HG03175 (cell line): Measurements from ENCODE around the gene TRIM67.

Source experiments
- ATAC-seq: cut with Tn5 transposase; IDR thresholded peaks from one replicate; pipeline ENCODE4 v1.9.1; 2021; ENCODE audit warnings: mild to moderate bottlenecking, moderate library complexity; ENCODE audit not compliant: unreplicated experiment

Gene TRIM67

DNA sequence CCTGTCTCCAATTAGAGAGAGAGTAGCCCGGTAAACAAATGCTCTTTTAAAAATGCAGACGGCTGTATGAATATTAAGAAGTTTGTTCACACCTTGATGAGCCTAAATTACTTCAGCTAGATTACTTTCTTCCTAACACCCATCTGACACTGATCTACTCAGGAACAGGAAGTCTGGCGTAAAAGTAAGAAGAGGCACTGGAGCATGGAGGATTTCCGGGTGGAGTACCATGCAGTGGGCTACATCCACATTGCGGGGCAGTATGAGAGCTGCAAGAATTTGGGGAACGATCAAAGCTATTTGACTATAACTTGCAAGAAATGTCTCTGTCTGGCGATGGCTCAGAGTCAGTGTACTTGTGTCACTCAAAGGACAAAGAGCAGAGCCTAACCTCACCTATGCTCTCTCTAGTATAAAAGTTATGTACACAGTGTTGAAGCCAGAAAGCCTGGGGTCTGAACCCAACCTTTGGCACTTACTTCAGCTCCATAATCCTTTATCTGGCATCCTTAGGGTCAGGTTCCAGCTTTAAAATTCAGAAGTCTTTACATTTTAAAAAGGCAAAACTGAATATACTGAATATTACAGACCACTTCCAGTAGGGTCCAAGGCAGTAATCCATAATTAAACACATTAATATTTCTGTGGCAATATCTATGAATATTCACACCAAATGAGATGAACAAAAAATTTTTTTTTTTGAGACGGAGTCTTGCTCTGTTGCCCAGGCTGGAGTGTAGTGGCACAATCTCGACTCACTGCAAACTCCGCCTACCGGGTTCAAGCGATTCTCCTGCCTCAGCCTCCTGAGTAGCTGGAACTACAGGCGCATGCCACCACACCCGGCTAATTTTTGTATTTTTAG, 71.2 kb downstream of the TRIM67 start:
- peak; percentile 77 for ATAC-seq

DNA sequence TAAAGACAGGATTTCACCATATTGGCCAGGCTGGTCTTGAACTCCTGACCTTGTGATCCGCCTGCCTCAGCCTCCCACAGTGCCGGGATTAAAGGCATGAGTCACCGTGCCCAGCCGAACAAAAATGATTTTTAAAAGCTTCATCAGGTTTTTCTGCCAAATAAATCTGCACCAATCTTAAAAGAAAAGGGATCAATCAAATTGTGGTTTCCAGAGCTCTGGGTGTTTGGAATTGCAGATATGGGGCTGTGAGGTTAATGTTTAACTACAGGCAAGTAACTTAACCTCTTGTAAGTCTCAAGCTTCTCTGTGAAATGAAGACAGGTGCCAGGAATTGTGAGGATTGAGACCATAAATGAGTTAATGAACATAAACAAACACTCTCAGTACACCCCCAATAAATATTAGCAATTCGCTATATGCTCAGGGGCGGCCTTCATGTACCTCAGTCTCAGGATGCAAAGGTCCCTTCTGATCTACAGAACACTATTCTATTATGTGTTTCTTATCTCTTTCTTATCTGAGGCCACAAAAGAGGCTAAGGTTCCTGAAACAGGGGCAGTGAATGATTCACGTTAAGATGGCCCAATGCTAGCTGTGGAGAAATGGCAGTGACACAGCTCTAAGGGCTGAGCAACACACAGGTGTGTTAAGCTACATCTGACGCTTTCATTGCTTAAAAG, 72.0 kb downstream of the TRIM67 start:
- ATAC-seq, result no peak

DNA sequence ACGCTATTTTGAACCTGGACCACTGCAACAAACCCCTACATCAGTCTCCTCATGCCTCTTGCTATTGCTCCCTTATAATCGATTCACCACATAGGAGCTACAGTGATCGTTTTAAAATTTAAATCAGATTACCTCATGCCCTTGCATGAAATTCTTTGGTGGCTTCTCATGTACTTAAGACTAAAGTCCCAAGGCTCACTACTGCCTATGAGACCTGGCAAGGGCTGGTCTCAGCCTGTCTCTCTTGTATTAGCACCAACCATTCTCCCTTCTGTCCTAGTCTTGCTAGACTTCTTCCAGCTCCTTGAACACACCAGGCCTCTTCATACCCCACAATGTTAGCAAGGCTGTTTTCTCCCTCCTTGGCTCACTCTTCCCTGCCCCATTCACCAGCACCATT, 72.6 kb downstream of the TRIM67 start:
- ATAC-seq, result no peak

DNA sequence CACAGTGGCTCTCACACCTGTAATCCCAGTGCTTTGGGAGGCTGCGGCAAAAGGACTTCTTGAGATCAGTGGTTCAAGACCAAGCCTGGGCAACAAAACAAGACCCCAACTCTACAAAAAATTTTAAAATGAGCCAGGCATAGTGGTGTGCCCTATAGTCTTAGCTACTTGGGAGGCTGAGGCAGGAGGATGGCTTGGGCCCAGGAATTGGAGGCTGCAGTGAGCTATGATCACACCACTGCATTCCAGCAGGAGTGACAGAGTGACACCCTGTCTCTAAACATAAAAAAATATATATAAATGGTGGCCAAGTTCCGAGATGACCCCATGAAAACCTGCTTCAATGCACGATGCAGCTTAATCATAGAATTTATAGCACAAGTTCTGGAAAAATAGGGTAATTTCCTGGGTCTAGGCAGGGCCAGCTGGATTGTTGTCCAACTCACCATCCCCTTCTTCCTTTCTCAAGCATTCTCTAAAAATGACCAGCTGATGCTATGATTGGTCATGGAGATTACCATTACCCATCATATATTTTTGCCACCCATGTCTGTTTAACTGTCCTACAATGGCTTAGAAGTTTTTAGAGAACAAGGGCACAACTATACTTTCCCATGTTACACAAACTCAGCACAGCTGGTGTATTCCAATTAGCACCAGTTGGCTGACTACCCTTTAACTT, 73.8 kb downstream of the TRIM67 start:
- ATAC-seq, result no peak

DNA sequence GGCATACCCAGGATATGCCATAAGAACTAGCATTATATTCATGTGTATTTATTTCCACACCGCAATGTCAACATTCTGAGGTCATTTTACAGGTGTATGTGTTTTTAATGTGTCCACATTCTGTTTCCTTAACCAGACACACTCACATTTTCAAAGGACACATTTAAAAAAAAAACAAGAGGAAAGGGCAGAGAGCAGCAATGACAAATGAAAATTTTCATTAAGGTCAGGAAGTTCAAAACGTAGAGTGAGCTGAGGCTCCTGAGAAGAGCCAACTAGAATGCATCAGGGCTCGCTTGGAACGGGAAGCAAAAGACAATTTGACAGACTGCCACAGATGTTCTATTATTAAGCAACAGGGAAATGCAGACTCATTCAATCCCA, 74.3 kb downstream of the TRIM67 start:
- ATAC-seq, result no peak

DNA sequence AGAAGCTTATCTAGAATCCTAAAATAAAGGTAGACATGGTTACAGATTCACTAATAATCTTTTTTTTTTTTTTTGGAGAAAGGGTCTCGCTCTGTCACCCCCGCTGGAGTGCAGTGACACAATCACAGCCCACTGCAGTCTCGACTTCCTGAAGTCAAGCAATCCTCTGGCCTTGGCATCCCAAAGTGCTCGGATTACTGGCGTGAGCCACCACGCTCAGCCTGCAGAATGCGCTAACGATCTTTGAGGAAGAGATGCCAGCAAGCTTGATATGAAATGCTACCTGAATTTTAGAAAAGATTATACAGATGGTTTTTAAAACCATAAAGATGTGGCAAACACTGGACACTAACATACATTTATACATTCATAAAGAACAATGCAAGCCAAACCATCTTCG, 75.1 kb downstream of the TRIM67 start:
- ATAC-seq, result no peak

DNA sequence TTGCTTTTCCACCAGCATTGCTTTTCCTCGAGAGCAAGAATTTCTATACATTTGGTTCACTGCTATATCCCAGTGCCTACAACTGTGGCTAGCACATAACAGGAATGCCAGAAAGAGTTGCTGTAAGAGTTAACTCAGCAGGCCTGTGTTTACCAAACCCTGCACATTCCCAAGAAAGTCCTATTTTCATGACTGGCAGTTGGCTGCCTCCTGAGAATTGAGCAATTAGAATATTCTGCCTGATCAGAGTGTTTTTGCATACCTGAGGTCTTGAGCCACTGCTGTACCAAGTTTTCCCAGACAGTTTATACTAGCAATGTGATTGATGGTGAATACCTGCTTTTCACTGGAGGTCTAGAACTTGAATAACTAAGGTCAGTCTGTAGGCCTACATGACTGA, 76.4 kb downstream of the TRIM67 start:
- ATAC-seq, result no peak

DNA sequence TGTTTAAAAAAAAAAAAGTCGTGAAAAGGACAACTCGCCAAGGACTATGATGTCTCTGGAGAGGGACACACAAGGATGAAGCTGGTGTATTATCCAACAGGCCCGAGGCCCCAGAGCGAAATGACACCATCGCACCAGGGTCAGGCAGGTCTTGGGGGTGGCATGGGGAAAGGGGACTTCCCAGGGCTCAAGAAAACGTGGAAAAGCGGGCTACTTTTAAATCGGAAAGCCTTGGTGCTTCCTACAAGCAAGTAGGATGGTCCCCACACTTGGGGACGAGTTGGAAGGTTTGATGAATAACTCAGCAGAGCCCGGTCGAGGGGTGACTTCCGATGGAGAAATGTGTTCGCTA, 78.6 kb downstream of the TRIM67 start:
- no peak for ATAC-seq

DNA sequence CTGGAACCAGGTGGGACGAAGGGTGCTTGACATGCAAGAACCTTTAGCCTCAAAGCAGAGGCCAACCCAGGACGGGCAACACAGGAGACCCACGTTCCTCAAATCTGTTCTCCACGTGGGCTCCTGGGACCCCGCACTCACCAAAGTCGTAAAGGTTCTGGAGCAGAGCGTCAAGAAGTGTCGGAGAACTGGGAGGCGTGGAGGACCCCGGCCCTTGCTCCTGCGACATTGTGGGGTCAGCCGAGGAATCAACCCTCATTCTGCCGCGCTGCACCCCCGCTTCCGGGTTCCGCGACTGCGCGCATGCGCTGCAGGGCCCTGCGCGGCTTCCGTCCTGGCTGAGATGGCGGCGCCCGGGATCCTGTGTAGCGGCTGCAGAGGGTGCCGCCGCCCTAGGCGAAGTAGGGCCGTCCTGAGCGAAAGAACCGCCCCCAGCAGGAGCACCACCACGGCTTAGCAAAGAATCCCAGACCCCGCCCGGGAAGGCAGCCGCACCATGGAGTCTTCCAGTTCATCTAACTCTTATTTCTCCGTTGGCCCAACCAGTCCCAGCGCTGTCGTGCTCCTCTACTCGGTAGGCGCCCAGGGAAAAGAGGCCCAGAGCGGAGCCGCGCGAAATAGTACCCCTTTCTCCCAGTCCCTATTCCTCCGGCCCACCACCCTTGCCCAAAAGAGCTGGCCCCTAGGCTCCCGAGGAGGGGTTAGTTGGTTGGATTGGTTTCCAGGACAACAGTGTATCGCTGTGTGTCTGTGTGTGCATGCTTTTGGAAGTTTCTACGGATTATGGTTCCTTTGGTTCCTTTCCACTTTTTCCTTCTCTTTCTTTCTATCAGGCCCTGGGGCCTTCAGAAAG, 79.3 kb downstream of the TRIM67 start, which contains the start of gene GNPAT:
Gene GNPAT (plus strand): TSS at position 330 of the 853 bp plus-strand sequence. CDS start 167 bp downstream, at position 497.
- peak; percentile 96 for ATAC-seq

DNA sequence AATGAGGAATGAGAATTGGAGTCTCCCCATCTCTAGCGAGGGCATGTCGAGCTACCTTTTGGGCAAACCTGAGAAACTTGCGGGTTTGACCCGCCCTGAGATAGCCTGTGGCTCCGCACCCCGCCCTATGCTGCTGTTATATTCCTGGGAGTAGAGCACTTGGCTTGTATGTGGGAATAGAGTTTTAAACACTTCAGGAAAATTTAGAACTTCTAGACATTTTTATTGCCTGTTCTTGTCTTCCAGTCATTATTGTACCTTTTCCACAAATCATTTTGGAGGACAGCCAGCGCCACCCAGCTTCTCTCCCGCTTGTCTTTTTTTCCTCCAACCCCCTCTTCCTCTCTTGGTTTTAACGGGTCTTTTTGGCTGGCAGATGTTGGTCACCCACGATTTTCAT, 79.9 kb downstream of the TRIM67 start:
- ATAC-seq, result no peak

DNA sequence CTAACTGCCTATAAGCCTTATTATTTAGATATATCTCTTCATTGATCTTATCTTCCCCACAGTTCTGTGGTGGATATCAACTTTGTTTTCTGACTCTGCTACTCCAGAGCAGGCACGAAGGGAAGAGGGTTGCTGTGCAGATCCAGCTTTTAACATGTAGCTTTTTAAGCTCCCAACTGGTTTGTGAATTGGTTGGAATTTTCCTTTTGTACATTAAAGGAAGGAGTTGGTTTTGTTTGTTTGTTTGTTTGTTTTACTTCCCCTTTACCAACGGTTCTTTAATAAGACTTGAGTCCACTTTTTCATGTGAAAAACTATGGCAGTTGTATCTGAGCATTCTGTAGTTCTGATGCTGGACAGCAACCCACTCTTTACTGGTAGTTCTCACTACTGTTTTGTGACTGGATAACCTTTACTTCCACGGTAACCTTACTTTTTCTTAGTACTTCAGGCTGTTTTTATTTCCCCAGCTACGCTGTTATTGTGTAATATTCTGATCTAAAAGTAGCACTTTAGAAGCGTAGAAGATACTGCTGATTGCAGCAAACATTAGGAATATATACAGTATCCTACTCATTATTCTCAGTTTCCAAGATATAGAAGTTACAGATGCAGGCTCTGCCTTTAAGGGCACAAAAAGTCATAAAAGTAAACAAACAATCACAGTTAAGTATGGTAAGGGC, 80.8 kb downstream of the TRIM67 start:
- no peak for ATAC-seq

DNA sequence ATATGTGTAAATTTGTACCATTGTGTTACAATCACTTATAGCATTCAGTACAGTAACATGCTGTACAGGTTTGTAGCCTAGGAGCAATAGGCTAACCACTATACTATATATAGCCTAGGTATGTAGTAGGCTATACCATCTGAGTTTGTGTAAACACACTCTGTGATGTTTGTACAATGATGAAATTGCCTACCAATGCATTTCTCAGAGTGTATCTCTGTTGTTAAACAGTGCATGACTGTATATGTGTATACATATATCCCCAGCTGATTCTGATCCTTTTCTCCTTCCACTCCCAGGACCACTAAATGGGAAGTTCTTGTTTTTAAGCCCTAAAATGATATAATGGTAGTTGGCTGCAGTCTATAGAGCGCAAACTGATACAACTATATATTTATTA, 86.9 kb downstream of the TRIM67 start:
- ATAC-seq, result no peak

DNA sequence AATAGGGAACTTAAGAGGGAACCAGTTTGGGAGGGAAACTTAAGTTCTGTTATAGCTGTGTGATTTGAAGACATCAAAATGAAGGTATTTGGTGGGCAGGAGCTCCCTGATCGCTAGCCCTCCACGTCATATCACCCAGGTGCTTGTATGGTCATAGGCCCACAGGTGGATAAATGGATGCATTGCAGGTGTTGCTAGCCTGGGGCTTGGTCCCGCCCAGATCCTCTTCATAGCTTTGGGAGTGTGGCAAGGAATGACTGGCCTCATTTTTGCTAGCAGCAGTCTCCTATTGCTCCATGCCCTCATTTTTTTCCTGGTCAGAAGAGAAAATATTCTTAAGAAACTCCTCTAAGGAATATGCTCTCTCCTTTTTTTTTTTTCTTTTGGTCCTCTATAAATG, 90.5 kb downstream of the TRIM67 start:
- no peak for ATAC-seq

DNA sequence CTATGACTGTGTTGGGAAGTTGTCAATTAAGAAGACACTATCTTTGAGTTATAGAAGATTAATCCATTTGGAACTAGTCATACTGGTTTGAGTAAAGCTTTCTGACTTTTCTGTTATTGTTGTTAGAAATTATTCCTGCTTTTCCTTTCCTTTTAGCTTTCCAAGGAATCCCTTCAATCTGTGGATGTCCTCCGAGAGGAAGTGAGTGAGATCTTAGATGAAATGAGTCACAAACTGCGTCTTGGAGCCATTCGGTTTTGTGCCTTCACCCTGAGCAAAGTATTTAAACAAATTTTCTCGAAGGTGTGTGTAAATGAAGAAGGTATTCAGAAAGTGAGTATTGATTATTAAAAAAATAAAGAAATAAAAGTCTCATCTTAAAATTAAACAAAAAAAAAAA, 98.5 kb downstream of the TRIM67 start:
- no peak for ATAC-seq

DNA sequence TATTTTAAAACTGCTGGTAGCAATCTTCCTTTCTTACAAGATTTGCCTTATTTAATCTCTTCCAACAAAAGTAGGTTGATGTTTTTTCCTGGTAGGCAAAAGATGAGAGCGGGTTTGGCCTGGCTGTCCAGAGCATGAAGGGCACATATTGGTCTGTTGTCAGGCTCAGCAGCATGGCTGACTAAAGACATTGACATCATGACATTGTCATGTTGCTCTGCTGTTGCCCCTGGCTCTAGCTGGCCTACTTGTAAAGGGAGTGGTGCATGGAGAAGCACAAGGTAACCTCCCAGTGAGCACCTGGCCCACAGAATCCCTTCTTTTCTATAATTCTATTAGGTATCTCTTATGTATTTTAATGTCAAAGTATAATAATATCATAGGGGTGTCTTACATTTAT, 102.8 kb downstream of the TRIM67 start:
- ATAC-seq, result no peak

DNA sequence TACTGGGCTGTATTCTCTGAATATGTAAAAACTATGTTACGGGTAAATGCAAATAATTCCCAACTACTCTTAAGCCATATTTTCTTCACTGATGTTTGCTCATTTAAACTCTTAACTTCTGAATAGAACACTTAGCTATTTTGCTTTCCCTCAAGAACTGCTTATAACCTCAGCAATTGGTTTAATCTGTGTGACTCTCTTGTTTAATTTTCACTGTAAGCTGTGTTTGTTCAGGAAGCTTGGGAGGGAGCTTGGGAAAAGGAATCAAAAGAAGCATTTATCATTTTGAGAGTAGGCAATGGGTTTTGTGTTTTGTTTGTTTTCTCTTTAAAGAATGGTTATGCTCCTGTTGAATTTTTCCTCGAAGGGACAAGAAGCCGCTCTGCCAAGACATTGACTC, 103.5 kb downstream of the TRIM67 start:
- no peak for ATAC-seq

DNA sequence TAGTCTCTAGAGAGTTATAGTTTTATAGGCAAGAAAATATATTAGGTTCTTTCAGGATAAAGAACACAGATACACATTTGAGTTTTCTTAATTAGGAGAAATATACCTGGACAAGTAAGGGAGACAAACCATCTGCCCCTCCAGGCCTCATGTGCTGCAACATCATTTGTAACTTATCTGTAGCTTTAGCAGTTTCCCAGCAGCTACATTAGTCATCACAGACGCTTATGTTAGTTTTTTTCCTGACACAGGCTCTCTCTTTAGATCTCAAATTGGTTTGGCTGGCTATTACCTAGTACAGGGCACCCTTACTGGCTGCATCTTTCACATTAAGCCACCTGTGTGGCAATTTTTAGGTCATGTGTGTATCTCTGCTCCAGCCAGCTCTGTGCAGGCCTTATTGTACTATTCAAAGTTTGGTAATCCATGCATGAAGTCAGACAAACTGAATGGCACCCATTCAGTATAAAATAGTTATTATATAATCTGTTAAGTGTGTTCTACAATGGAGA, 105.0 kb downstream of the TRIM67 start:
- no peak for ATAC-seq
